Right lobe of liver (tissue), 4 donors: ENCODE data around the gene ZNF710.

Experiments
- CTCF ChIP-seq, 4 donors: fragments of 200-600 bp in 3 of 4; fragments of 450-650 bp in 1 of 4; IDR thresholded peaks; one replicate each; pipeline versions ENCODE4 v1.5.1 to v1.8.0; 2016 to 2022; ENCODE audit warnings: antibody characterized with exemption in 4 of 4, mild to moderate bottlenecking in 2 of 4
- POLR2A ChIP-seq: fragments of 450-650 bp; IDR thresholded peaks from one replicate; pipeline ENCODE4 v1.6.1; 2017; ENCODE audit warnings: antibody characterized with exemption, mild to moderate bottlenecking
- donor health status: DM: no; HTN: no; CAD: no.
- donor health status: DM: no; HTN: no; CAD: no.
- donor health status: DM: no; HTN: yes; CAD: no.

GRCh38 chr15:90016721-90017120, 15.6 kb downstream of the ZNF710 start:
- TF ChIP-seq CTCF (IDR thresholded peaks at IDR 0.05) = no peak
- no peak for TF ChIP-seq POLR2A
